Lower lobe of right lung (tissue), 2 donors: Measurements from ENCODE around the gene GABRD. TPM values are rescaled to one million over a fixed set of nuclear protein-coding genes. Genes with fewer than 3 reads are reported as not detected.

Source experiments
- ATAC-seq, 2 donors: fragments of 200-7000 bp; cut with Tn5 transposase; one replicate each; pipeline ENCODE4 v1.9.1; 2020 to 2022; ENCODE audit warnings: mild to moderate bottlenecking in 2 of 2, moderate library complexity in 2 of 2
- DNase-seq: peaks from one replicate; pipeline ENCODE4 v3.0.0-alpha.2; 2020
- H3K27ac ChIP-seq: fragments of 200-600 bp; one replicate; pipeline ENCODE4 v1.8.0; 2022
- H3K27me3 ChIP-seq: fragments of 200-600 bp; one replicate; pipeline ENCODE4 v1.8.0; 2022; ENCODE audit warnings: low read depth
- H3K36me3 ChIP-seq: fragments of 200-600 bp; one replicate; pipeline ENCODE4 v1.8.0; 2022; ENCODE audit warnings: mild to moderate bottlenecking
- H3K4me1 ChIP-seq: fragments of 200-600 bp; one replicate; pipeline ENCODE4 v1.8.0; 2022
- H3K4me3 ChIP-seq: fragments of 200-600 bp; one replicate; pipeline ENCODE4 v1.8.0; 2022; ENCODE audit warnings: mild to moderate bottlenecking
- H3K9me3 ChIP-seq: fragments of 200-600 bp; one replicate; pipeline ENCODE4 v1.8.0; 2022
- CTCF ChIP-seq: fragments of 200-600 bp; IDR thresholded peaks from one replicate; pipeline ENCODE4 v1.8.0; 2022; ENCODE audit warnings: antibody characterized with exemption, mild to moderate bottlenecking
- intact Hi-C: fragments of 100-400 bp; cut with DNase I; formaldehyde crosslinking; loops from one replicate; pipeline ENCODE4 v1.11.0; 2022
- total RNA-seq: library from RNA; stranded (reverse); fragmentation: NEBNext Ultra II Directional; extraction: Animal tissue kit (Norgen Biotek cat#: 25700); gene quantifications from one replicate; pipeline ENCODE4 v1.2.1, GENCODE V29; 2021
- donor health status: DM: no; HTN: yes; CAD: no; lungs with severe emphysema.

Gene GABRD
- total RNA-seq, 1 donor from 2014 or later: 2.7 TPM

DNA sequence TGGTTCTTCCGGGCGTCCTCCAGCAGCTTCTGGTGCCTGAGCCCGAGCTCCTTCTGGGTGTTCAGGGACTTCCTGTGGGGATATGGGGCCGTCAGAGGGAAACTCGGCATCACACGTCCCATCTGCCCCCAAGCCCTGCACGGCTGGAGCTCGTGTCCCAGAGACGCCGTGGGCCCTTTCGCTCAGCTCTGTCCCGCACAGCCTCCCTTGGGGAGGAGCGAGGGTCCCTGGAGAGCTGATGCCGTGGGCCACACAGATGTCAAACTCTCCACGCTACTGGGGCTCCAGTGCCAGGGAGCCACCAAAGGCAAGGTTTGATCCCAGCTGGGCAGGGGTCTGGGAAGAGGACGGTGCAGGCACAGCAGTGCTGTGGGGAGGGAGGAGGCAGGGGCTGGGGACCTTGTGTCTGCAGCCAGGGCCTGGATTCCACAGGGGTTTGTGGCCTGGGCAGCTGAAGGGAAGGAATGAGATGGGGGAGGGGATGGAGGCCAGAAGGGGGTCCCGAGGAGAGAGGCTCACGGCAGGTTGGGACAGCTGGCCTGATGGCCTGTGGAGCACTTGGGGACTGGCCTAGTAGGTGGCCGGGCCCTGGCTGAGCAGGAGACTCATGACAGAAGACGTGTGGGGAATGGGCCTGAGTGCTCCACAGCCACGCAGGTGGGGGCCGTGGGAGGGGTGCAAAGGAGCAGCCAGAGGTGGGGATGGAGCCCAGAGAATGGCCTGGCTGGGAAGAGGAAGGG, 46.0 kb upstream of the GABRD start:
- no peak overlapping the region for H3K27ac ChIP-seq
- intact Hi-C loops: no loop called here
- H3K9me3 ChIP-seq: no peaks in the 10 kb centered on the region
- no peak for DNase-seq
- H3K36me3 ChIP-seq: no peaks in the 10 kb centered on the region
- no peak for TF ChIP-seq CTCF
- no peaks in the 10 kb centered on the region for H3K4me1 ChIP-seq
- no peak overlapping the region for H3K4me3 ChIP-seq
- no peak for ATAC-seq
- peaks cover 4% of the 10 kb centered on the region for H3K27me3 ChIP-seq

DNA sequence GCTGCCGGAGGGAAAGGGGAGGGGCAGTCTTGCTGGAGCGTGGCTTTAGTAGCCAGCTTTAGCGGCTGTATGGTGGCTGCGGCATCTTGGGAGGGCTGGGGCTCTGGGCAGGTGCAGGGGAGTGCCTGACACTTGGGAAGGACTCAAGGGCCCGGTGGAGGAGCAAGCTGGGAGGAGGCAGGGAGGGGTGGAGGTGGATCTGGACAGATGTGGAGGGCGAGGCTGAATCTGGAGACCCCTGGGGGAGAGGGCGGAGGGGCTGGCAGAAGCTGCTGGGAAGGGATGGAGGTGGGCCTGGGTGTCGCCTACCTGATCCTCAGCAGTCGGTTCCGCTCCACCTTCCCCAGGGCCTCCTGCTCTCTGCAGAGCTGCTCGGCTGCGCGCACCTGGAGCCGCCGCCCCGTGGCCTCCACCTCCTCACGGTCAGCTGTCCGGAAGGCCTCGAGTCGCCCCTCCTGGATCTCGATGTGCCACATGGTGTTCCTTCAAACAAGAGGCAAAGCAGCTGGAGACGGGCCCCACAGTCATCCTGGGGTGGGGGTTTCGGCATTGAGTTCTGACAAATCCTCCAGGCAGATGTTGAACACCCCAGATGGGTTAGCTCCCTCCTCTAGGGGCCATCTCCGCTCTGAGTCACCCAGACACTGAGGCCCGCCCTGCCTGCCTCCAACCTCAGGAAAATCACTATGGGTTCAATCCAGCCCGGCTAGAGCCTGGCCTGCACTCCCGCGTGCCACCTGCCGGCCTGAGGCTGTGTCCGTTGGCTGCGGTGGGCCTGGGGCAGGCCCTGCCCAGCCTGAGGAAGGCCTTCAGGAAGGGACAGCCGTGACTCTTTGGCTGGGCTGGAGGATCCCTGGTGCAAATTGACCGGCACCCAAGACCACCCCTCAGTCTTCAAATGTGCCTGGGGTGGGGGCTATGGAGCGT, 45.2 kb upstream of the GABRD start:
- TF ChIP-seq CTCF: no peak
- no peak overlapping the region for H3K27ac ChIP-seq
- DNase-seq (no peak), ATAC-seq (no peak)
- no peaks in the 10 kb centered on the region for H3K36me3 ChIP-seq
- no peak overlapping the region for H3K4me3 ChIP-seq
- no peaks in the 10 kb centered on the region for H3K9me3 ChIP-seq
- intact Hi-C loops: no loop called here
- no peaks in the 10 kb centered on the region for H3K4me1 ChIP-seq
- H3K27me3 ChIP-seq: peaks cover 4% of the 10 kb centered on the region

DNA sequence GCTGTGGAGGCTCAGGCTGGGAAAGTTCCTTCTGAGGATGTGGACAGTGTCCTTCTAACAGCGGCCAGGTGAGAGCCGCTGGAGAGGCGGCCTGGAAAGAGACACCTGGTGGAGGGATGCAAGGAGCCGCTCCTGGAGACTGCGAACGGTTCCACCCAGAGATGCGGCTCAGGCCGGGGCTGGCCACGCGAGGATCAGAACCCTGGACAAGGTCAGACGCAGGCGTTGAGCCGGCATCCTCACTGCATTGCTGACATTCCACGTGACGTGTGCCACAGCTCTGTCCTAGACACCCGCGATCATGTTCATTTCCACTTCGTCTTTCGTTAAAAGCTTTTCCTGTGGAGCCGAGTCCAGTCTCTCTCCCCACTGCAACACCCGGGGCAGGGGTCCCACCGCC, 44.3 kb upstream of the GABRD start:
- TF ChIP-seq CTCF: no peak
- Histone ChIP-seq H3K4me3 (no peak overlapping the region), H3K4me1 (no peaks in the 10 kb centered on the region), H3K9me3 (no peaks in the 10 kb centered on the region), H3K27me3 (peaks cover 4% of the 10 kb centered on the region), H3K27ac (no peak overlapping the region), H3K36me3 (no peaks in the 10 kb centered on the region)
- intact Hi-C loops: no loop called here
- DNase-seq: no peak
- ATAC-seq: no peak

DNA sequence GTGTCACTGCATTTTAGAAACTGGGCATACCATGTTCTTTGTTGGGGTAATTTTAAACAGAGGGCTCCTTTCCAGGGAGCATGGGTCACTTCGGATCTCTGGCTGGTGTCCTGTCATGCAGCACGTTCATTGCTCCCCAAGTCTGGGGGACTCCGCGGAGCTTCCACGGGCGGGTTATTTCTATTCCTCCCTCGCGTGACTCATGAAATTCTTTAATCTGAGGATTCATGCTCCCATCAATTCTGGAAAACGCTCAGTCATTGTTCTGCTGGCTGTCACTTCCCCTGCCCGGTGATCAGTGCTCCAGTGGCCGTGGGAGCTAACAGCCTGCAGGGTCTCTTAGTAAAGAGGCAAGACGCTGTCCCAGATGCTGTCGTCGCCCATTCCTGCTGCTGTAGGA, 43.6 kb upstream of the GABRD start:
- DNase-seq (no peak), ATAC-seq (no peak)
- intact Hi-C loops: no loop called here
- Histone ChIP-seq H3K4me1 (no peaks in the 10 kb centered on the region), H3K4me3 (no peak overlapping the region), H3K9me3 (no peaks in the 10 kb centered on the region), H3K36me3 (no peaks in the 10 kb centered on the region), H3K27me3 (peaks cover 4% of the 10 kb centered on the region), H3K27ac (no peak overlapping the region)
- no peak for TF ChIP-seq CTCF

GRCh38 chr1:1976031-1976430, 43.1 kb upstream of the GABRD start:
- H3K4me3 ChIP-seq: no peak overlapping the region
- peaks cover 4% of the 10 kb centered on the region for H3K27me3 ChIP-seq
- no peak overlapping the region for H3K27ac ChIP-seq
- DNase-seq (no peak), ATAC-seq (no peak)
- no peaks in the 10 kb centered on the region for H3K4me1 ChIP-seq
- no peak for TF ChIP-seq CTCF
- H3K36me3 ChIP-seq: no peaks in the 10 kb centered on the region
- H3K9me3 ChIP-seq: no peaks in the 10 kb centered on the region
- intact Hi-C loops: no loop called here
